GM19351 (cell line): ENCODE data around the gene OR2H2.

Experiments
- ATAC-seq: cut with Tn5 transposase; IDR thresholded peaks from one replicate; pipeline ENCODE4 v1.9.1; 2021; ENCODE audit warnings: mild to moderate bottlenecking, moderate library complexity; ENCODE audit not compliant: unreplicated experiment

OR2H2 gene

GRCh38 chr6:29590218-29590808, 5.4 kb downstream of the OR2H2 start:
- no peak for ATAC-seq

GRCh38 chr6:29591677-29592076, 6.8 kb downstream of the OR2H2 start:
- no peak for ATAC-seq

- ATAC-seq, result no peak
Observed at GRCh38 chr6:29593199-29593855, 8.4 kb downstream of the OR2H2 start.

GRCh38 chr6:29596381-29596900, 11.5 kb downstream of the OR2H2 start:
- ATAC-seq, result no peak

DNA sequence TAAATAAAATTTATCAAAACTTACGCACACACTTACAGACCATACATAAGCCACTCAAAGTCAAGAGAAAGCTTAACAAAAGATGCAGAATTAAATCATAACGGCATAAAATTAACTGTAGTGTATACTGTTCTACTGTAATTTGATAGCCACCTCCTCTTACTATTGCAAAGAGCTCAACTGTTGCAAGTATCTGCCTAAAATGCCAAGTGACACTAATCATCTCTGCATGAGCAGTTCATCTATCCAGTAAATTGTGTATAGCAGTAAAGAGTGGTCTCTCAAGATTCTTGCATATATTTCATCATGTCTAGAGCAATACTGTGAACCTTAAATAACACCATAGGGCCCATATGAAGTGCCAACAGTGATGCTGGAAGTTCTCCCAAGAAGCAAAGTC, 12.3 kb downstream of the OR2H2 start:
- no peak for ATAC-seq

GRCh38 chr6:29598172-29598747, 13.3 kb downstream of the OR2H2 start:
- ATAC-seq, result no peak

DNA sequence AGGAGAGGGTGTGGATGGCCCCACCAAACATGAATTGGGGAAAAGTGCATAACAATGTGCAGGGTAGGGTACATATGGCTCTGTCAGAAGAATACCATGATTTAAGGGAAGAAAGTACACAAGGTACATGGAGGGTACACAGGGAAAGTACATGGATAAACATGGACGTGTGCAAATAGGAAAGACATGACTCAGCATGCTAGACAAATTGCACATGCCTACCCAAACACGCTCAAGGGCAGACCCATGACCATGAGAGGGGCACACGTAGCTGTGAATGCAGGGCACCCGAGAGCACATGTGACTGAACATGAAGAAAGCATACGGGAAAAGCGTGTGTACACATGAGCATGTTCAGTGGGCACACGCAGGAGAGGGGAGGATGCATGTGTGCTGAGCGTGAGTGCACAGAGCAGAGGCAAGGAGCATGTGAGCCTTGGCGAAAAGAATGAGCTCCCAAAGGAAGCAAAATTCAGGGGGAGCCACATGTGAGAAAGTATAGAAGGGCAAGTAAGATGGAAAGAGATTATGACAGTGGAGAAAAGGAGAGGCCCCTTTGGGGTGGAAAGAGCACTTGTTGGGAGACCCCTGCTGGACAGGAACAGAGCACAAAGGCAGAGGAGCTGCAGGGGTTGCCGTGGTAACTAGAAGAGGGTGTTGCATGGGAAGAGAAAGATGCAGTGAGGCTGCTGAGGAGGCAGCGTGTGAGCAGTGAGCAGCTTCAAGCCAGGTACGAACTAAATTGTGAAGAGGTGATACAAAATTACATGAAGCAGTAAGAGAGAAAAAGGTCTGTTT, 17.8 kb downstream of the OR2H2 start:
- no peak for ATAC-seq

- ATAC-seq, result no peak
Observed at GRCh38 chr6:29603456-29603855, 18.5 kb downstream of the OR2H2 start.

DNA sequence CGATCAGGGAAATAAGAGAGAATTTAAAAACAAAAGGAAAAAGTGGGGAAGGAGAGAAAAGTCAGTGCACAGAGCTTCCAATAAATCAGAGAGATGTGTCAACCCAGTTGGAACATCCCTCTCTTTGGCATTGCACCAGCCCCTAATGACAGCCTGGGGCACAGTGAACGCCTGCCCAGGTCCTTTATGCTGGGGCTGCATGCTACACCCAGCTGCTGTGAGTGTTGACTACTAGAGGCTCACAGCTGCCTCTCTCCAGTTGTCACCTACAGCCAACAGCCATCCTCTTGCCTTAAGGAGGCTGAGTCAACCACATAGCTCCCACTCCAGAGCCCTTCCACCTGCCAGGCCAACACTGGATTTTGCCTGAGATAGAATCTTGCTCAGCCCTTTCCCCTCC, 19.0 kb downstream of the OR2H2 start:
- no peak for ATAC-seq

GRCh38 chr6:29608131-29608530, 23.2 kb downstream of the OR2H2 start:
- no peak for ATAC-seq

DNA sequence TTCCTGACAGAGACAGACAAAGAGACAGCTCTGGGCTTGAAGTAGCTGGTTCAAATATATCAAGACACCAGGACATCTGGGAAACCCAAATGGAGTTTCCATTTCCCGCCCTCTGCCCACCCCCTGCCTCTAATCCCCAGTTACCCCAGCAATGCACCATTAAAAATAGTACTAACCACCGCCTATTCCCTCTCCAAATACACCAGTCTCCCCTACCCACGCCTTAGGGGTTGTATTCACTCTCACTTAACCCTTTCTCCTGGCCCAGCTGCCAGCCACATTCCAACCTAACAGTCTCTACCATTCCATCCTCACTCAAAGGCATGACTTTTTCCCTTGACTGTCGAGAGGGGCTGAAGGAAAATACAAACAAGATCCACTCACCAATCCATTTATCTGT, 25.6 kb downstream of the OR2H2 start:
- no peak for ATAC-seq

DNA sequence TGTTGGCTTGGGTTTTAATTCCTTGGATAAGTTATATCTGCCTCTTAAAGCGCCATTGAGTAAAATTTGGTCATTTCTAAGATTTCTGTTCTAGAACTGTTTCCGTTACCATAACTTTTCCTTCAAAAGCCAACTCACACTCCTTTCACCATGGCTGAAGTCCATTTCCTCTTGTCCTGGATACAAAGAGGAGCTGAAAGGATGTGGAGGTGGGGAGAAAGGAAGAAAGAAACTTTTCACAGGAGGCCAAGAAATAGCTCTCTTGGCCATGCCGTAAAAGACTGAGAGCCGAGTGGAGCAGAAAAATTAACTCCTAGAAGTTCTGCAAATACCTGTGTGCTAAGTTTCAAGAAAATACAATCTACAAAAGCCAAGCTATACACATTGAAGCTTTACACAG, 26.5 kb downstream of the OR2H2 start:
- no peak for ATAC-seq

DNA sequence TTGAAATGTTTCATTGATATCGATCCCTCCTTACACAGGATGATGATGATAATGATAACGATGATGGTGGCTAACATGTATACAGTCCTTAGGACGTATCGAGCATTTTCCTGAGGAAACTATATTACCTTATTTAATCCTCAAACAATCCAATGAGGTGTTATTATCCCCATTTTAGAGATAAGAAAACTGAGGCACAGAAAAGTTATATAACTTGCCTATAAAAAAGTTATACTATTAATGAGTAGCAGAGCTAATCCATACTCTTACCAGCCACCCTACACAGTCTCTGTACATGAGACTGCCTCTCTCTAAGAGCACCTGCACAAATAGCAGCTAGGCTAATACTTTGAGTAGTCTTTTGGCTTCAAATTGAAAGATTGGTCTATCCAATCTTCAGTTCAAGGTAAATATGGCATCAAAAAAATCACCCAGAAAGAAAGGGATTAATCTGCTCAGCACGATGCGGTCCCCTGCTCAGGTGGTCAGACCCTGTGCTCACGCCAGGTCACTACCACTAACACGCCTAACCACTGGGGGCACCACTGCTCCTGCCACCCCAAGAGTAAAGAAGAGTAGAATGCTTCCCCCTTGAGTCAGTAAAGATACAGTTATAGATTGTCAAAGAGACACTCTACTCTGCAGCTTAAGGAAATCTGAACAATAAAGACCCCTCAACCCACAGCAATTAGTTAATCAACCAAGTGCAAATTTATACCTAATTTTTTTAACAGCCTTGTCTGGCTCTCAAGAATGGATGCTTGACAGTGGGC, 33.0 kb downstream of the OR2H2 start:
- ATAC-seq, result no peak

- no peak for ATAC-seq
Observed at GRCh38 chr6:29619578-29620160, 34.7 kb downstream of the OR2H2 start.

- no peak for ATAC-seq
Observed at GRCh38 chr6:29620630-29621029, 35.7 kb downstream of the OR2H2 start.

DNA sequence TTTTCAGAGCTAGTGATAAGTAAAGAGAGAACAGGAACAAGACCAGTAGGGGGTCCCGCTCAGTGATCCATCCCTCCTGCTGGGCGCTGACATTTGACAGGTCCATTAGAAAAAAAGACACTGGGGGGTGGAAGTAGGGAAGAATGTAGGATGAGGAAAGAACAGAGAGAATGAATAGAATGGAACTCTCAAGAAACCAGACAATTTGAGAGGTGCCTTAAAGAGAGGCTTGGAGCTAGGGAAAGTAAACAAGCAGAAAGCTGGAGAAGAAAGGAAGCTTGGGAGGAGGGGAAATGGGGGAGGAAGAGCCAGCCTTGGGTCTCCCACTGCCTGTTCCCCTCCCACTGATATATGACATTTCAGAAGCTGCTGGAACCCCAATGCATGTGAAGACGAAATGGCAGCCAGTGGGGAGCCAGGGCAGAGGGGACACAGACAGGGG, 39.6 kb downstream of the OR2H2 start:
- no peak for ATAC-seq

DNA sequence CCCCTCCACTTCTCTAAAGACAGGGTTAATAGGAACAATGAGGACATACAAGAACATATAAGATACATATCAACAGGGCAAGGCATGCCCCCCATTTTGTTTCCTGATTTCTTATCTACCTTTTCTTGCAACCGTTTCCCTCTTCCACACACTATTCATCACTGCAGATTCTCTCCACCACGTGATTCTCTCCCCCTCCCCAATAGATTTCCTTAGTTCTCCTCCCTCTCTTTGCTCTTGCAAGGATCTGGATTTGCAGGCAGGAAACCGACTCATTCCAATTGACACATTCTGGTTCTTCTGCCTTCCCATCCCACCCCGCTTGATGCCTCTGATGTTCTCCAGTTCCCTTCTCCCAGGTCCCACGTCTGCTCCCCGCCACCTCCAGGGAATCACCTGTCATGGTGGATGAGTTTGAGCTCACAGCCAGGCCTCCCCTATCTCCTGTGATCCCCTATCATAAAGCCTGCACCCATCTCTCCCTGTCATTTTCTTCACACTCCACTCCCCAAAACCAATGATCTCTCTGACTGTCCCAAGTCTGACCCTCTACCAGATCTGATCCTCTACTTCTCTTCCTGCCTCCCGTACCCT, 40.5 kb downstream of the OR2H2 start:
- no peak for ATAC-seq

- no peak for ATAC-seq
Observed at GRCh38 chr6:29626948-29627754, 42.2 kb downstream of the OR2H2 start.

DNA sequence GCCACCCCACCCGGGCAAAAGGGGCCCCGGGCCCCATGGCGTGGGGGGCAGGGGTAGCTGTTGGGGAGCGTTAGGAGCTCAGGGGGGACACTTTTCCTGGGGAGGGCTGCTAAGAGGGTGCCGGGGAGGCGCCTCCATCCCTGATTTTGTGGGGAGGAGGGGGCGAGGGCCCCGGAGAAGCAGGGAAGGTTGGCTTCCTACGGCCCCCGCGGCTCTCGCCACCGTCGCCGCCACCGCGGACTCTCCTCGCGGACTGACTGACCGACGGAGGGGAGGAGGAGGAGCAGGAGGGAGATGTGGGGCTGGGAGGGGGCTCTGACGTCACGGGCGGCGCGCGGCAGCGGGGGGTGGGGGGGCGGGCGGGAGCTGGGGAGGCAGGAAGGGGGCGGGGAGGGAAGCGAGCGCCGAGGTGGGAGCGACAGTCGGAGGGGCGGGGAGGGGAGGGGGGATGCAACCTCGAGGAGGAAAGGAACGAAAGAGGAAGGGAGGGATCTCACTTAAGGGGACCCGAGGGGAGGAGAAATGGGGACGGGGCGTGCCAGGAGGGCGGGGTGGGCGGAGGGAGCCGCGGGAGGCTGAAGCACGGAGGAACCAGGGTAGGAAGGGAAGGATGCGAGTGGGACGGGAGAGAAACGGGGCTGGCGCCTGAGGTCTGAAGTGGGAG, 43.0 kb downstream of the OR2H2 start:
- no peak for ATAC-seq
